Ovary (tissue), 9 donors: ENCODE data around the gene CDRT4. TPM values are rescaled to one million over a fixed set of nuclear protein-coding genes. Genes with fewer than 3 reads are reported as not detected.

Experiments used
- DNase-seq, 5 donors: peaks; one replicate each; pipeline ENCODE4 v3.0.0-alpha.2; 2019 to 2020
- H3K27ac ChIP-seq, 2 donors: fragments of 200-600 bp; one replicate each; pipeline versions ENCODE4 v1.5.1 to v1.8.0; 2019 to 2022
- H3K27me3 ChIP-seq: fragments of 200-600 bp; one replicate; pipeline ENCODE4 v1.8.0; 2022
- H3K36me3 ChIP-seq: fragments of 200-600 bp; sonication (generic); one replicate; pipeline ENCODE4 v1.5.1; 2019
- H3K4me1 ChIP-seq: one replicate; pipeline ENCODE4 v1.8.1; 2013; ENCODE audit warnings: mild to moderate bottlenecking, moderate library complexity; ENCODE audit not compliant: insufficient read depth
- H3K4me3 ChIP-seq: fragments of 200-600 bp; sonication (generic); one replicate; pipeline ENCODE4 v1.5.1; 2017
- H3K9me3 ChIP-seq, 2 donors: fragments of 200-600 bp in 1 of 2; sonication (generic) in 1 of 2; one replicate each; pipeline versions ENCODE4 v1.5.1 to v1.8.1; 2013 to 2019; ENCODE audit warnings: mild to moderate bottlenecking in 1 of 2, moderate library complexity in 1 of 2
- EP300 ChIP-seq: sonication (generic); formaldehyde crosslinking; IDR thresholded peaks from one replicate; pipeline ENCODE4 v1.6.1; 2017; ENCODE audit warnings: antibody characterized with exemption
- POLR2A ChIP-seq: fragments of 450-650 bp; IDR thresholded peaks from one replicate; pipeline ENCODE4 v1.6.1; 2017; ENCODE audit warnings: antibody characterized with exemption, mild to moderate bottlenecking, moderate library complexity
- WGBS, 3 donors: extraction: QIAGEN DNeasy Blood & Tissue Kit in 1 of 3; methylation state at CpG; one replicate each; pipeline versions ENCODE4 v1.1.5 to v1.1.7; 2013 to 2017; 5-methylcytosine and 5-hydroxymethylcytosine counted together
- intact Hi-C, 4 donors: fragments of 100-400 bp; cut with DNase I; formaldehyde crosslinking; loops; one replicate each; pipeline versions ENCODE4 v1.11.0 to v1.15.1; 2022 to 2023
- polyA plus RNA-seq, 2 donors: library from polyadenylated mRNA; stranded (reverse); fragments of 200-250 nt in 1 of 2; fragments of 350-450 nt in 1 of 2; fragmentation: Illumina TruSeq in 1 of 2; extraction: RNeasy Lipid Tissue Mini Kit (QIAGEN cat#74804) in 1 of 2; gene quantifications; one replicate each; pipeline ENCODE4 v1.2.3, GENCODE V29; 2013 to 2014
- total RNA-seq, 7 donors: library from RNA; depleted of rRNA in 2 of 7; stranded (reverse); fragments of >200 nt in 2 of 7; fragmentation: NEBNext Ultra II Directional in 3 of 7; extraction: Animal tissue kit (Norgen Biotek cat#: 25700) in 3 of 7; gene quantifications; one replicate each; pipeline versions ENCODE4 v1.1.0 to v1.2.4, GENCODE V29; 2016 to 2023
- TF ChIP-seq, protein P1 (sequence below), 3 donors: fragments of 450-650 bp in 2 of 3; fragments of 200-600 bp in 1 of 3; IDR thresholded peaks; one replicate each; pipeline versions ENCODE4 v1.5.1 to v1.8.0; 2016 to 2022; ENCODE audit warnings: antibody characterized with exemption in 3 of 3, mild to moderate bottlenecking in 1 of 3
- donor health status: DM: no; HTN: no; CAD: no; lungs with moderate emphysema.
- donor health status: DM: no; HTN: no; CAD: no.
- donor health status: Bipolar disorder and iron deficiency.
- donor health status: DM: yes; HTN: yes; CAD: no.
- donor health status: DM: no; HTN: no; CAD: no.
- donor health status: DM: yes; HTN: yes; CAD: no.

CDRT4 gene
- total and polyA plus RNA-seq, 9 donors, result 4.1 to 11.7 (median 7.2) TPM

DNA sequence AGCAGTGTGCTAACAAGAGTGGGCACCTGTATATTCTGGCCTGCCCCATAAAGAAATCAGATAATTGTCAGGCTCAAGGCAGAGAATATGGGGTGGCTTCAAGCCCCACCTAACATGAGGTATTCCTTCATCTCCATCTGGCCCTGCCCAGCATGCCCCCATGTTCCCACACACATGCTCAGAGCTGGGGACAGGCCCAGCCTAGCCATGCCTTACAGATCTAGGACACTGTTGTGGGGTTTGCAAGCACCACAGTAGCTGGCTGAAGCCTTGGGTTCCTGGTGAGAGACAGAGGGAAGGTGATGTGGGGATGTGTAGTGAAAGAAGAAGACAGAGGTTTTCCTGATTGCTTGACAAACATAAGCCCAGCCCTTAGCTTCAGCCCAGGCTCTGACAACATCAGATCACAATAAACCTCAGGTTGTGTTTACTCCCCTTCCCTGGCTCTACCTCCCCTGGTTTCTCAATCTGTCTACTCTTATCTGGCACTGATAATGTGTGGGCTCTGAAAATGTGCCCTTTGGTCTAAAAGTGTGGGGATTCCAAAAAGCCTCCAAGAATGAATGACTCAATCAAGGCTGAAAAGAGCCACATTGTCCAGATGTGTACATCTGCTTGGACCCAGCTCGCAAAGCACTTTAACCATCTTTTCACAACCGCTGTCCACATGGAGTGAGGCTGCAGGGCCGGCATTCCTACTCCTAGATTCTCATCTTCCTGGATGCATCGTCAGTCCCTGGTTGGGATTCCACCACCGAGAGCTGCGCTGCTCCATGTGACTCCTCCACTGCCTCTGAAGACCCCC lies 34.4 kb downstream of the CDRT4 start:
- DNase-seq, result no peak
- no peaks in the 10 kb centered on the region for H3K9me3 ChIP-seq
- H3K27me3 ChIP-seq, result no peaks in the 10 kb centered on the region
- 15 to 37% (median 16%) methylated on average over 6 of the region's 6 CpGs for WGBS, 3 donors
- H3K27ac ChIP-seq, result no peak overlapping the region
- H3K36me3 ChIP-seq, result no peaks in the 10 kb centered on the region
- no peak overlapping the region for H3K4me3 ChIP-seq
- peaks cover 24% of the 10 kb centered on the region for H3K4me1 ChIP-seq
- intact Hi-C loops, result no loop called here
- TF ChIP-seq, protein P1, sequence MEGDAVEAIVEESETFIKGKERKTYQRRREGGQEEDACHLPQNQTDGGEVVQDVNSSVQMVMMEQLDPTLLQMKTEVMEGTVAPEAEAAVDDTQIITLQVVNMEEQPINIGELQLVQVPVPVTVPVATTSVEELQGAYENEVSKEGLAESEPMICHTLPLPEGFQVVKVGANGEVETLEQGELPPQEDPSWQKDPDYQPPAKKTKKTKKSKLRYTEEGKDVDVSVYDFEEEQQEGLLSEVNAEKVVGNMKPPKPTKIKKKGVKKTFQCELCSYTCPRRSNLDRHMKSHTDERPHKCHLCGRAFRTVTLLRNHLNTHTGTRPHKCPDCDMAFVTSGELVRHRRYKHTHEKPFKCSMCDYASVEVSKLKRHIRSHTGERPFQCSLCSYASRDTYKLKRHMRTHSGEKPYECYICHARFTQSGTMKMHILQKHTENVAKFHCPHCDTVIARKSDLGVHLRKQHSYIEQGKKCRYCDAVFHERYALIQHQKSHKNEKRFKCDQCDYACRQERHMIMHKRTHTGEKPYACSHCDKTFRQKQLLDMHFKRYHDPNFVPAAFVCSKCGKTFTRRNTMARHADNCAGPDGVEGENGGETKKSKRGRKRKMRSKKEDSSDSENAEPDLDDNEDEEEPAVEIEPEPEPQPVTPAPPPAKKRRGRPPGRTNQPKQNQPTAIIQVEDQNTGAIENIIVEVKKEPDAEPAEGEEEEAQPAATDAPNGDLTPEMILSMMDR (IDR thresholded peaks at IDR 0.05), result no peak
- TF ChIP-seq EP300, result no peak
- no peak for TF ChIP-seq POLR2A

DNA sequence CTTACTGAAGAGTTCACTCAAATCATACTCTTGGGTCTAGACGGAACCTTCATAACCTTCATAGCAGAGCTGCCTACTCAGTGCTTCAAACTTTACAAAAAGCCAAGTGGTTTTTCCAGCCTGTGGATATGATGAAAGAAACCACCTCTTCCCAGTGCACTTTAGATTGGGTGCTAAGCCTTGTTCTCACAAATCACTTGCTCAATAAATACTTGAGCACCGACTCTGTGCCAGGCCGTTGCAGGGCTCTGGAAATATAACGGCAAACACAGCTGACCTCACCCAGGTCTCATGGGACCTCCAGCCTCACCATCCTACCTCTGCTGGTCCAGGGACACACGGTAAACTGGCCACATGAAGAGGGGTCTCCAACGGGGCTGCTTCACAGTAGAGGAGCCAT lies 35.7 kb downstream of the CDRT4 start:
- TF ChIP-seq EP300, result no peak
- TF ChIP-seq, protein P1 (IDR thresholded peaks at IDR 0.05), result no peak
- TF ChIP-seq POLR2A, result no peak
- intact Hi-C loops, result no loop called here
- DNase-seq, result no peak
- Histone ChIP-seq H3K9me3 (no peaks in the 10 kb centered on the region), H3K4me3 (no peak overlapping the region), H3K27me3 (no peaks in the 10 kb centered on the region), H3K36me3 (no peaks in the 10 kb centered on the region), H3K4me1 (peaks cover 22% of the 10 kb centered on the region), H3K27ac (no peak overlapping the region)
- 89 to 96% (median 93%) methylated on average over 6 of the region's 6 CpGs for WGBS, 3 donors

DNA sequence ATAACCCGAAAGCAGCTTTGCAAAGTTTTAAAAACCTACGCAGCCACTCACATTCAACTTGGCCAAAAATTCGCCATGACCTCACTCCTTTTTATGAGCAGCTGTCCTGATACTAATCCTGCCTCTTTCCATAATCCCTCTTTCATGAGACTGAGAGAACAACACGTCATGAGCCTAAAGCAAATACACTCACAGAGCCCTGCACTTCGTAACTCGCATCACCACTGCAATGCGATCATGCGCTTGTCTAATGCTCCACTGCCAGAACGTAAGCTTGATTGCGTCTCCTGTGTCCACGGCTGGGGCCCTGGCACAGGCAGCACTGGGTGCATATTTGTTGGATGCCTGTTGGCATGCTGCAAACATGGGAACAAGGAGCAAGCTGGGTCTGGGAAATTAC lies 36.2 kb downstream of the CDRT4 start:
- H3K27me3 ChIP-seq, result no peaks in the 10 kb centered on the region
- H3K36me3 ChIP-seq, result no peaks in the 10 kb centered on the region
- intact Hi-C loops, result no loop called here
- WGBS, 3 donors, result 86 to 96% (median 96%) methylated on average over 11 of the region's 11 CpGs
- H3K4me3 ChIP-seq, result no peak overlapping the region
- TF ChIP-seq POLR2A, result no peak
- TF ChIP-seq, protein P1 (IDR thresholded peaks at IDR 0.05), result no peak
- TF ChIP-seq EP300, result no peak
- DNase-seq, result no peak
- no peaks in the 10 kb centered on the region for H3K9me3 ChIP-seq
- peaks cover 16% of the 10 kb centered on the region for H3K4me1 ChIP-seq
- no peak overlapping the region for H3K27ac ChIP-seq

DNA sequence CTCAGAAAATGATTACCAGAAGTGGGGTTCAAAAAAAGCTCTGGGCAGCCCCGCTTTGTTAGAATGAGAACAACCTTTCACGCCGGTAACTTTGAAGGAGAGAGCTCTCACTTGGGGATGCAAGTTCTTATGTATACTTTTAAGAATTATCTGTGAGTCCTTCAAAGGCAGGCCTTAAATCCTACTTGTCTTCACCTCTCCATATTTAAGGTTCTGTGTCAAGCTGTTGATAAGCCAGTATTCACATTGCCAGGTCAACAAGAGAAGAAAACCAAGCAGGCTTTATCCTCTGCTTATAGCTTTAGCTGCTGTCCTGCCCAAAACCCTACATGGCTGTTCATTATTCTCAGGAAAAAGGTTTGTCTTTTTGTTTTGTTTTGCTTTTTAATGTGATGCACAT lies 42.9 kb downstream of the CDRT4 start:
- TF ChIP-seq, protein P1 (IDR thresholded peaks at IDR 0.05), result no peak
- TF ChIP-seq POLR2A (no peak), EP300 (no peak)
- no peaks in the 10 kb centered on the region for H3K4me1 ChIP-seq
- H3K4me3 ChIP-seq, result no peak overlapping the region
- no peaks in the 10 kb centered on the region for H3K27me3 ChIP-seq
- DNase-seq, result no peak
- no peak overlapping the region for H3K27ac ChIP-seq
- intact Hi-C loops, result no loop called here
- no peaks in the 10 kb centered on the region for H3K9me3 ChIP-seq
- H3K36me3 ChIP-seq, result no peaks in the 10 kb centered on the region
- WGBS, 3 donors, result 85 to 94% (median 91%) methylated on average over 3 of the region's 3 CpGs
